ENCODE measurements around the gene PAPOLA.

DNA sequence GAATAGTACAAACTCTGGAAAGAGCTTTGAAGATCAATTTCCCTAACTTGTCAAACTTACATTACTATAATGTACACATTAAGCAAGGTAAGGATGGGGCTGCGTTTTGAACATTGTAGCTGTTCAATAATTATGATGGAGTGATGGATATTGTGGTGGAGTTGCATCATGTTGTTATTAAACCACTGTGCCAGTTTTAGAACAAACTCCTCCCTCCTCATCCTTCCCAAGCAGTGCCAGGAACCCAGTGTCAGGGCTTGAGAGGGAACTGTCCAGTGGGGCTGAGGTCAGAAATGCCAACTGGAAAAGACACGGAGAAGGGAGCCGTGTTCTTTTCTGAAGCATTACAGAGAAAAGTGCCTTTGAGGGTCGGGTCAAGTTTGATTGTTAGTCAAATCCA lies 31.9 kb upstream of the PAPOLA start:
- TF ChIP-seq CTCF (IDR thresholded peaks at IDR 0.05; ENCODE audit: insufficient read depth, low read depth, low read length) (no peak), EZH2 (IDR thresholded peaks at IDR 0.05; ENCODE audit: insufficient read depth, low read length) (no peak)
